Suprapubic skin (tissue), 4 donors: ENCODE data around the gene GUCY1A2. TPM values are rescaled to one million over a fixed set of nuclear protein-coding genes. Genes with fewer than 3 reads are reported as not detected.

ENCODE experiments used
- DNase-seq, 2 donors: peaks; one replicate each; pipeline ENCODE4 v3.0.0-alpha.2; 2019; ENCODE audit warnings: low spot score in 2 of 2
- H3K27ac ChIP-seq: fragments of 200-600 bp; sonication (generic); one replicate; pipeline ENCODE4 v1.5.1; 2019
- H3K27me3 ChIP-seq: fragments of 200-600 bp; sonication (generic); one replicate; pipeline ENCODE4 v1.5.1; 2019
- H3K36me3 ChIP-seq: fragments of 200-600 bp; sonication (generic); one replicate; pipeline ENCODE4 v1.5.1; 2019
- H3K4me1 ChIP-seq: fragments of 200-600 bp; sonication (generic); one replicate; pipeline ENCODE4 v1.5.1; 2019
- H3K4me3 ChIP-seq: fragments of 200-600 bp; sonication (generic); one replicate; pipeline ENCODE4 v1.5.1; 2019; ENCODE audit warnings: mild to moderate bottlenecking
- H3K9me3 ChIP-seq: fragments of 200-600 bp; sonication (generic); one replicate; pipeline ENCODE4 v1.5.1; 2019
- EP300 ChIP-seq: sonication (generic); formaldehyde crosslinking; IDR thresholded peaks from one replicate; pipeline ENCODE4 v1.6.1; 2017; ENCODE audit warnings: antibody characterized with exemption
- POLR2A ChIP-seq, 2 donors: fragments of 450-650 bp; IDR thresholded peaks; one replicate each; pipeline ENCODE4 v1.6.1; 2017; ENCODE audit warnings: antibody characterized with exemption in 2 of 2, mild to moderate bottlenecking in 2 of 2, moderate library complexity in 2 of 2
- POLR2AphosphoS5 ChIP-seq, 3 donors: sonication (generic); formaldehyde crosslinking; IDR thresholded peaks; one replicate each; pipeline ENCODE4 v1.6.1; 2017; ENCODE audit warnings: antibody characterized with exemption in 3 of 3
- WGBS: methylation state at CpG from one replicate; pipeline ENCODE4 v1.1.5; 2018; 5-methylcytosine and 5-hydroxymethylcytosine counted together
- total RNA-seq, 4 donors: library from RNA; depleted of rRNA; stranded (reverse); fragments of >200 nt; gene quantifications; one replicate each; pipeline ENCODE4 v1.1.0, GENCODE V29; 2016
- TF ChIP-seq, protein P1 (sequence below), 2 donors: fragments of 200-600 bp in 1 of 2; fragments of 450-650 bp in 1 of 2; sonication (generic) in 1 of 2; IDR thresholded peaks; one replicate each; pipeline ENCODE4 v1.5.1; 2016 to 2019; ENCODE audit warnings: antibody characterized with exemption in 2 of 2, mild to moderate bottlenecking in 1 of 2, moderate library complexity in 1 of 2

The GUCY1A2 gene
- total RNA-seq, 4 donors from 2014 or later: 0.49 to 2.7 (median 1.2) TPM

- Histone ChIP-seq H3K27me3 (no peaks in the 10 kb centered on the region), H3K9me3 (no peaks in the 10 kb centered on the region), H3K4me1 (no peaks in the 10 kb centered on the region), H3K36me3 (no peaks in the 10 kb centered on the region), H3K4me3 (no peak overlapping the region), H3K27ac (no peak overlapping the region)
- WGBS: 88% methylated on average over 1 of the region's 1 CpG
- TF ChIP-seq POLR2AphosphoS5 (IDR thresholded peaks at IDR 0.05): no peak
- TF ChIP-seq EP300: no peak
- TF ChIP-seq, protein P1, sequence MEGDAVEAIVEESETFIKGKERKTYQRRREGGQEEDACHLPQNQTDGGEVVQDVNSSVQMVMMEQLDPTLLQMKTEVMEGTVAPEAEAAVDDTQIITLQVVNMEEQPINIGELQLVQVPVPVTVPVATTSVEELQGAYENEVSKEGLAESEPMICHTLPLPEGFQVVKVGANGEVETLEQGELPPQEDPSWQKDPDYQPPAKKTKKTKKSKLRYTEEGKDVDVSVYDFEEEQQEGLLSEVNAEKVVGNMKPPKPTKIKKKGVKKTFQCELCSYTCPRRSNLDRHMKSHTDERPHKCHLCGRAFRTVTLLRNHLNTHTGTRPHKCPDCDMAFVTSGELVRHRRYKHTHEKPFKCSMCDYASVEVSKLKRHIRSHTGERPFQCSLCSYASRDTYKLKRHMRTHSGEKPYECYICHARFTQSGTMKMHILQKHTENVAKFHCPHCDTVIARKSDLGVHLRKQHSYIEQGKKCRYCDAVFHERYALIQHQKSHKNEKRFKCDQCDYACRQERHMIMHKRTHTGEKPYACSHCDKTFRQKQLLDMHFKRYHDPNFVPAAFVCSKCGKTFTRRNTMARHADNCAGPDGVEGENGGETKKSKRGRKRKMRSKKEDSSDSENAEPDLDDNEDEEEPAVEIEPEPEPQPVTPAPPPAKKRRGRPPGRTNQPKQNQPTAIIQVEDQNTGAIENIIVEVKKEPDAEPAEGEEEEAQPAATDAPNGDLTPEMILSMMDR (IDR thresholded peaks at IDR 0.05): no peak
- no peak for TF ChIP-seq POLR2A (IDR thresholded peaks at IDR 0.05)
- DNase-seq: no peak
Observed at GRCh38 chr11:106690923-106691322, 327.4 kb downstream of the GUCY1A2 start.

DNA sequence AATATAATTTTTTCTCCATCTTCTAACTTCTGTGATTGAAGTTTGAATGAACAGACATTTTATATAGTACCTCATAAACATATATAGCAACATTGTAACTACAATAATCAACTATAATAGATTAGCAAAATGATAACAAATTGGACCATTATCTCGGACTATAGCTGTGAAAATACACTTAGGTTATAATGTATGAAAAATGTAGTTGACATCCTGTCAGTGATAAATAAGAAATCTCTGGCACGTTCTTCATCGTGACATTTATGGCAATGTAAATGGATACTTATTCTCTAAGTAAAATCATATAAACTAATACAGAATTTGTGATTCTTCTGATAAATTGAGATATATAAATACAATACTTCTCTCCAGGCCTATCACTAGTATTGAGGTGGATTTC lies 333.3 kb downstream of the GUCY1A2 start:
- TF ChIP-seq POLR2AphosphoS5 (IDR thresholded peaks at IDR 0.05): no peak
- TF ChIP-seq, protein P1 (IDR thresholded peaks at IDR 0.05): no peak
- TF ChIP-seq POLR2A (IDR thresholded peaks at IDR 0.05): no peak
- no peak for TF ChIP-seq EP300
- Histone ChIP-seq H3K27me3 (no peaks in the 10 kb centered on the region), H3K4me1 (no peaks in the 10 kb centered on the region), H3K9me3 (no peaks in the 10 kb centered on the region), H3K36me3 (no peaks in the 10 kb centered on the region), H3K4me3 (no peak overlapping the region), H3K27ac (no peak overlapping the region)
- 89% methylated on average over 3 of the region's 3 CpGs for WGBS
- no peak for DNase-seq

- TF ChIP-seq, protein P1 (IDR thresholded peaks at IDR 0.05): no peak
- TF ChIP-seq EP300 (no peak), POLR2AphosphoS5 (IDR thresholded peaks at IDR 0.05) (no peak)
- no peak for DNase-seq
- H3K36me3 ChIP-seq: no peaks in the 10 kb centered on the region
- H3K4me1 ChIP-seq: no peaks in the 10 kb centered on the region
- no peak overlapping the region for H3K4me3 ChIP-seq
- no peaks in the 10 kb centered on the region for H3K27me3 ChIP-seq
- no peaks in the 10 kb centered on the region for H3K9me3 ChIP-seq
- 80% methylated on average over 3 of the region's 3 CpGs for WGBS
- H3K27ac ChIP-seq: no peak overlapping the region
Observed at GRCh38 chr11:106683435-106683834, 334.8 kb downstream of the GUCY1A2 start.

- Histone ChIP-seq H3K27ac (no peak overlapping the region), H3K9me3 (no peaks in the 10 kb centered on the region), H3K36me3 (no peaks in the 10 kb centered on the region), H3K4me3 (no peak overlapping the region), H3K27me3 (no peaks in the 10 kb centered on the region), H3K4me1 (no peaks in the 10 kb centered on the region)
- DNase-seq: no peak
- WGBS: 64% methylated on average over 2 of the region's 2 CpGs
- no peak for TF ChIP-seq EP300
- TF ChIP-seq, protein P1 (IDR thresholded peaks at IDR 0.05): no peak
- no peak for TF ChIP-seq POLR2A (IDR thresholded peaks at IDR 0.05)
- TF ChIP-seq POLR2AphosphoS5 (IDR thresholded peaks at IDR 0.05): no peak
Observed at GRCh38 chr11:106681435-106681834, 336.8 kb downstream of the GUCY1A2 start.

DNA sequence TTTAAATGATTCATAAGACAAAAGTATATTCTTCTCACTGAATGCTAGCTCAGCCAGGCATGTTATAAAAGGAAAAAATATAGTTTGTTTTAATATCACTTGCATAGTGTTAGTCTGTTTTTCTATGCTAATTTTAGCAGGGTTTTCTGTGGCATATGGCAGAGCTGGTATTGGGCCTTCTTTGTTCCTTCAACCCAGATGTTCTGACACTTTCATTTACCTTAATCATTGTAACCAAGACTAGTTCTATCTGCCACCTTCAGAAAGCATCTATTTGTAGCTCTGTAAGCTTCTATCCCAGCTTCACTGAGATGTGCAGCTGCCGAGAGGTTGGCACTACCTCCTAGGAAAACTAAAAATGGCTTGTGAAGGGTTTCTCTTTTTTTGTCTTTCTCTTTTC lies 338.7 kb downstream of the GUCY1A2 start:
- 80% methylated on average over 1 of the region's 1 CpG for WGBS

More for the DNA sequence above, 338.7 kb downstream of the GUCY1A2 start:
- TF ChIP-seq, protein P1 (IDR thresholded peaks at IDR 0.05): no peak
- TF ChIP-seq EP300: no peak
- no peak for TF ChIP-seq POLR2A (IDR thresholded peaks at IDR 0.05)
- TF ChIP-seq POLR2AphosphoS5 (IDR thresholded peaks at IDR 0.05): no peak
- H3K27me3 ChIP-seq: no peaks in the 10 kb centered on the region
- H3K36me3 ChIP-seq: no peaks in the 10 kb centered on the region
- DNase-seq: no peak
- no peak overlapping the region for H3K27ac ChIP-seq
- no peaks in the 10 kb centered on the region for H3K4me1 ChIP-seq
- no peaks in the 10 kb centered on the region for H3K9me3 ChIP-seq
- no peak overlapping the region for H3K4me3 ChIP-seq
